Measurements from ENCODE around the gene CAMKK2.

Gene CAMKK2

DNA sequence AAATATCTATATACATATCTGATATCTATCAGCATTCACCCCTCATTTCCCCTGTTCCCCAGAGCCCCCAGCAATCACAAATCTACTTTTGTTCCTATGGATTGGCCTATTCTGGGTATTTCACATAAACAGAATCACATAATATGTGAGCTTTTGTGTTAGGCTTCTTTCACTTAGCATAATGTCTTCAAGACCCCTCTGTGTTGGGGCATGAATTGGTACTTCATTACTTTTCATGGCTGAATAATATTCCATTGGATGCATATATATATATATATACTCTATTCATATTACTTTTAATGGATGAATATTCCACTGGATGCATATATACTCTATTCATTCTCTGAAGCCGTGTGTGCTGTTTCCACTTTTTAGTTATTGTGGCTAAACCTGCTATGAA is 28.7 kb downstream of the CAMKK2 start:
- Histone ChIP-seq H3K4me3 (ENCODE audit: low read length) (no peak overlapping the region), H3K27me3 (ENCODE audit: low read depth, low read length) (no peaks in the 10 kb centered on the region), H3K27ac (ENCODE audit: low read length) (no peak overlapping the region), H3K4me1 (ENCODE audit: low read length) (no peaks in the 10 kb centered on the region), H4K20me1 (ENCODE audit: insufficient read depth, low read length) (no peaks in the 10 kb centered on the region), H3K4me2 (ENCODE audit: low read length) (no peak overlapping the region), H3K79me2 (ENCODE audit: low read length) (no peaks in the 10 kb centered on the region), H2AFZ (ENCODE audit: low read depth, low read length) (no peak overlapping the region), H3K9me3 (ENCODE audit: insufficient read depth, low read length) (no peaks in the 10 kb centered on the region), H3K9ac (ENCODE audit: low read length) (no peak overlapping the region), H3K36me3 (replicated peaks; ENCODE audit: low read depth, low read length) (peaks cover 18% of the 10 kb centered on the region)
- TF ChIP-seq, protein P1, sequence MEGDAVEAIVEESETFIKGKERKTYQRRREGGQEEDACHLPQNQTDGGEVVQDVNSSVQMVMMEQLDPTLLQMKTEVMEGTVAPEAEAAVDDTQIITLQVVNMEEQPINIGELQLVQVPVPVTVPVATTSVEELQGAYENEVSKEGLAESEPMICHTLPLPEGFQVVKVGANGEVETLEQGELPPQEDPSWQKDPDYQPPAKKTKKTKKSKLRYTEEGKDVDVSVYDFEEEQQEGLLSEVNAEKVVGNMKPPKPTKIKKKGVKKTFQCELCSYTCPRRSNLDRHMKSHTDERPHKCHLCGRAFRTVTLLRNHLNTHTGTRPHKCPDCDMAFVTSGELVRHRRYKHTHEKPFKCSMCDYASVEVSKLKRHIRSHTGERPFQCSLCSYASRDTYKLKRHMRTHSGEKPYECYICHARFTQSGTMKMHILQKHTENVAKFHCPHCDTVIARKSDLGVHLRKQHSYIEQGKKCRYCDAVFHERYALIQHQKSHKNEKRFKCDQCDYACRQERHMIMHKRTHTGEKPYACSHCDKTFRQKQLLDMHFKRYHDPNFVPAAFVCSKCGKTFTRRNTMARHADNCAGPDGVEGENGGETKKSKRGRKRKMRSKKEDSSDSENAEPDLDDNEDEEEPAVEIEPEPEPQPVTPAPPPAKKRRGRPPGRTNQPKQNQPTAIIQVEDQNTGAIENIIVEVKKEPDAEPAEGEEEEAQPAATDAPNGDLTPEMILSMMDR (IDR thresholded peaks at IDR 0.05; ENCODE audit: low read depth, low read length) = no peak
- TF ChIP-seq EZH2phosphoT487 (IDR thresholded peaks at IDR 0.05; ENCODE audit: low read depth) = no peak

DNA sequence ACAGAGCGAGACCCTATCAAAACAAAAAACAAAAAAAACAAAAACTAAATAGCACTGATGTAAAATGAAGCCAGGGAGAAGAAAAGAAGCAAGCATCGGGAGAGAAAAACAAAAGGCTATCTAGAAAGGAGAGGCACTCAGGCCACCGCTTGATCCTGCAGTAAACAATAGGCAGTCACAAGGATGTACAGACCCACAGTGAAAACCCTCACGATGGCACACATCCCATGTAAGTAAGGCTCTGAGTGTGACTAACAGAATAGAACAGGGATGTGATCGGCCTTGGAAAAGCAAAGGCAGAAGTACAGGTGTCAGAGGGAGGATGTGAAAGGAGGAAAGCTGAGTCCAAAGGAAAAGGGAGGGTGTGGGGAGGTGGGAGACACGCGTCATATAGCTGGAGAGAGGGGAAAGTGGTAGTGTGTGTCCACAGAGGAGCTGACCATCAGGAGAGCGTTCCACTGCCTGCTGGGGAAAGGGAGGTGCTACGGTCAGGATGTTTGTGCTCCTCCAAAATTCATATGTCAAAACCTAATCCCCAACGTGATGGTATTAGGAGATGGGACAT is 31.5 kb downstream of the CAMKK2 start:
- Histone ChIP-seq H3K4me1 (ENCODE audit: low read length) (no peaks in the 10 kb centered on the region), H3K27ac (ENCODE audit: low read length) (no peak overlapping the region), H3K9me3 (ENCODE audit: insufficient read depth, low read length) (no peaks in the 10 kb centered on the region), H3K9ac (ENCODE audit: low read length) (no peak overlapping the region), H2AFZ (ENCODE audit: low read depth, low read length) (no peak overlapping the region), H3K27me3 (ENCODE audit: low read depth, low read length) (no peaks in the 10 kb centered on the region), H3K4me2 (ENCODE audit: low read length) (no peak overlapping the region), H3K79me2 (ENCODE audit: low read length) (no peaks in the 10 kb centered on the region), H3K4me3 (ENCODE audit: low read length) (no peak overlapping the region), H4K20me1 (ENCODE audit: insufficient read depth, low read length) (no peaks in the 10 kb centered on the region), H3K36me3 (replicated peaks; ENCODE audit: low read depth, low read length) (peaks cover 15% of the 10 kb centered on the region)
- TF ChIP-seq, protein P1 (IDR thresholded peaks at IDR 0.05; ENCODE audit: low read depth, low read length) = no peak
- TF ChIP-seq EZH2phosphoT487 (IDR thresholded peaks at IDR 0.05; ENCODE audit: low read depth) = no peak

DNA sequence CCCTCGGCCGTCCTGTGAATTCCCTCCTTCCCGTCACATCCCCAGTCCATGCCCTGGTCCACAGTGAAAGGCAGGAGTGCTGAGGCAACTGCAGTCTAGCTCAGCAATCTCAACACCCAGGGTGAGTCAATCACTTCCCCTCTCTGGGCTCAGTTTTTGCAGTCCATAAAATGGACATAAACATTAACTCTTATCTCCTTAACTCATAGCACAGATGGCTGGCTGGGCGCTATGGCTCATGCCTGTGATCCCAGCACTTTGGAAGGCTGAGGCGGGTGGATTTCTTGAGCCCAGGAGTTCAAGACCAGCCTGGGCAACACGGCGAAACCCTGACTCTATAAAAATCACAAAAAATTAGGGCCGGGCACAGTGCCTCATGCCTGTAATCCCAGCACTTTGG is 32.4 kb downstream of the CAMKK2 start:
- Histone ChIP-seq H3K9ac (ENCODE audit: low read length) (no peak overlapping the region), H3K4me3 (ENCODE audit: low read length) (no peak overlapping the region), H3K79me2 (ENCODE audit: low read length) (no peaks in the 10 kb centered on the region), H2AFZ (ENCODE audit: low read depth, low read length) (no peak overlapping the region), H3K4me1 (ENCODE audit: low read length) (no peaks in the 10 kb centered on the region), H3K27me3 (ENCODE audit: low read depth, low read length) (no peaks in the 10 kb centered on the region), H3K4me2 (ENCODE audit: low read length) (no peak overlapping the region), H3K36me3 (replicated peaks; ENCODE audit: low read depth, low read length) (peaks cover 13% of the 10 kb centered on the region), H3K9me3 (ENCODE audit: insufficient read depth, low read length) (no peaks in the 10 kb centered on the region), H3K27ac (ENCODE audit: low read length) (no peak overlapping the region), H4K20me1 (ENCODE audit: insufficient read depth, low read length) (no peaks in the 10 kb centered on the region)
- TF ChIP-seq, protein P1 (IDR thresholded peaks at IDR 0.05; ENCODE audit: low read depth, low read length) = no peak
- no peak for TF ChIP-seq EZH2phosphoT487 (IDR thresholded peaks at IDR 0.05; ENCODE audit: low read depth)

DNA sequence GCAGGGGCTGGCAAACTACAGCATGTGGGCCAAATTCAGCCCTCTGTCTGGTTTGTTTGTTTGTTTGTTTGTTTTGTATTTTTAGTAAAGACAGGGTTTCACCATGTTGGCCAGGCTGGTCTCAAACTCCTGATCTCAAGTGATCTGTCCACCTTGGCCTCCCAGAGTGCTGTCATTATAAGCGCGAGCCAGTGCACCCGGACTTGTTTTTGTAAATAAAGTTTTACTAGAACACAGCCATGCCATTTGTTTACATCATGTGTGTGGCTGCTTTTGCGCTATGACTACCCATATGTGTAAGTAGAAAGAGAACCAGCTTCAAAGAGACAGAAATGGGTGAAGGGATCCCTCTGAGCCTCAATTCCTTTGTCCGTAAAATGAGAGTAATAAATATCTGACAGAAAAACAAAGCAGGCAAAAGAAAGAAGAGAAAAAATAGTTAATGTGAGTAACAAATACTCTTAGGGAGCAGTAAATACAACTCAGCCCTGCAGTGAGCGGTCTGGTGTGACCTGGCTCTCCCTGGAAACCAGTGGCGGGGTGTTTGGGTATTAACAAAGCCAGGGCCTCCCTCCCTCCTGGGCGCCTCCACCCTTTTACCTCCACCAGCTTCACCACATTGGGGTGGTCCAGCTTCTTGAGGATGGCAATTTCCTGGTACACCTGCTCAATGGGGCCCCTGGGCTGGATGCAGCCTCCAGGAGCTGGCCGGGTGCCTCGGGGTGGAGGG is 33.1 kb downstream of the CAMKK2 start:
- Histone ChIP-seq H3K79me2 (ENCODE audit: low read length) (no peaks in the 10 kb centered on the region), H3K4me2 (ENCODE audit: low read length) (no peak overlapping the region), H3K4me1 (ENCODE audit: low read length) (no peaks in the 10 kb centered on the region), H3K27ac (ENCODE audit: low read length) (no peak overlapping the region), H4K20me1 (ENCODE audit: insufficient read depth, low read length) (no peaks in the 10 kb centered on the region), H3K27me3 (ENCODE audit: low read depth, low read length) (no peaks in the 10 kb centered on the region), H3K9ac (ENCODE audit: low read length) (no peak overlapping the region), H3K36me3 (replicated peaks; ENCODE audit: low read depth, low read length) (peaks cover 9% of the 10 kb centered on the region), H3K4me3 (ENCODE audit: low read length) (no peak overlapping the region), H3K9me3 (ENCODE audit: insufficient read depth, low read length) (no peaks in the 10 kb centered on the region), H2AFZ (ENCODE audit: low read depth, low read length) (no peak overlapping the region)
- TF ChIP-seq EZH2phosphoT487 (IDR thresholded peaks at IDR 0.05; ENCODE audit: low read depth) = no peak
- TF ChIP-seq, protein P1 (IDR thresholded peaks at IDR 0.05; ENCODE audit: low read depth, low read length) = no peak

Data from OCI-LY3 (cell line).